BE2C (cell line): Measurements from ENCODE around the gene ARHGEF5. TPM values are rescaled to one million over a fixed set of nuclear protein-coding genes. Genes with fewer than 3 reads are reported as not detected.
"Not testable (repeated sequence)": the region's sequence is repeated elsewhere in the genome, so short reads cannot be mapped to it uniquely, and the experiment has no call there.

ENCODE experiments used
- DNase-seq: peaks from one replicate; pipeline ENCODE4 v3.0.0-alpha.2; 2020
- H3K27me3 ChIP-seq: fragments of 250-450 bp; sonication (Bioruptor Pico); 2 replicates; pipeline ENCODE4 v1.5.1; 2020; ENCODE audit warnings: mild to moderate bottlenecking
- H3K36me3 ChIP-seq: fragments of 250-450 bp; sonication (Bioruptor Pico); 2 replicates; pipeline ENCODE4 v1.5.1; 2020; ENCODE audit warnings: mild to moderate bottlenecking
- H3K4me1 ChIP-seq: fragments of 250-450 bp; sonication (Bioruptor Pico); 2 replicates; pipeline ENCODE4 v1.5.1; 2020
- H3K4me3 ChIP-seq: 2 replicates; pipeline ENCODE4 v1.5.1; 2011; ENCODE audit warnings: low read depth, low read length
- H3K9me3 ChIP-seq: fragments of 250-450 bp; sonication (Bioruptor Pico); 2 replicates; pipeline ENCODE4 v1.5.1; 2020
- polyA plus RNA-seq: library from polyadenylated mRNA; unstranded; fragments of >200 nt; gene quantifications from one replicate; pipeline ENCODE4 v1.2.1, GENCODE V29; 2012; ENCODE audit warnings: low read depth, missing spikeins; ENCODE audit not compliant: insufficient read length, insufficient read depth

The ARHGEF5 gene
- 0.34 TPM for polyA plus RNA-seq

DNA sequence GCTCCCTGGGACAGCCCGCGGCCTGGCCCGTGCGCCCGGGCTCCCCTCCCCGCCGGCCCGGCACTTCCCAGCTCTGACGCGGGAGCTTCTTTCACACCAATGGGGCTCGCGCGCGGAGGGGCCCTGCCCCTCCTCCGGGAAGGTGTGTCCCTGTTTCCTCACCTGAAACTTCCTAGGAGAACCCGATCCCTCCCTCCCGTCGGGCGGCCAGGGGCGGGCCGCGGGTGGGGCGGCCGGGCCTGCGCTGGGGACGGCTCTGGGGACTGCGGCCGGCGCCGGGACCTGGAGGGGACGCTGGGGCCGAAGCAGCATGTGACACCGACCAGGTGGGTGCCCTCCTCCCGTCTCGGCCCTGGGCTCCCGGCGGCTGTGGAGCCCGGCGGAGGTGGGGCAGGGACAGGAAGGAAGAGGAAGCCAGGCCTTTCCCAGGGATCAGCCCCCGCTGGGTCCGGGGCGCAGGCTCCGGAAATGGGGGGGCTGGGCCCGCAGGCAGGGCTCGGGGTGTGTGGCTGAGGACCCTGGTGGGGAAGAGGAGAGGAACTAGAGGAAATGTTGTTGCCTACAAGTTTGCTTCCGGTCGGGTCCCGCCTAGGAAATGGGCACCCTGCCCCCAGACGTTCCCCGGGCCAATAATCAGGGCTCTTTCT is at the start of gene ARHGEF5:
Gene ARHGEF5, plus strand, starts transcription at position 227 of the 647 bp plus-strand sequence. CDS start 7,268 bp downstream, outside the sequence.
- DNase-seq, H3K27me3 ChIP-seq, H3K4me3 ChIP-seq, H3K36me3 ChIP-seq, H3K4me1 ChIP-seq, H3K9me3 ChIP-seq: not testable (repeated sequence)

DNA sequence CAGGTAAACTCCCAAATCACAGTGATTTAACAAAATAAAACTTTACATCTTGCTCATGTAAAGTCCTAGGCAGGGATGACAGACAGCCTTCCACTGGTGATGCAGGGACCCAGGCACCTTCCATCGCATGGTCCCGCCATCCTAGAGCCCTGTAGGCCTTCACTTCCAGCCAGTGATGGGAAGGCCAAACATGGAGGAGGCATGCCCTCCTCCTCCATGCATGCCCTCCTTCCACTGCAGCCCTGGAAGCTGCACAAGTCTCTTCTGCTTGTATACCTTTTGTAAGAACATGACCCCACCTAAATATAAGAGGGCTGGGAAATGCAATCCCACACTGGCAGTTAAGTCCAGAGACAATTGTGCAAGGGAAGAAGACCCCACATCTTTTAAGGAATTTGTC is 45.5 kb upstream of the ARHGEF5 start:
- not testable (repeated sequence) for H3K36me3 ChIP-seq, DNase-seq, H3K27me3 ChIP-seq, H3K9me3 ChIP-seq, H3K4me1 ChIP-seq, H3K4me3 ChIP-seq

DNA sequence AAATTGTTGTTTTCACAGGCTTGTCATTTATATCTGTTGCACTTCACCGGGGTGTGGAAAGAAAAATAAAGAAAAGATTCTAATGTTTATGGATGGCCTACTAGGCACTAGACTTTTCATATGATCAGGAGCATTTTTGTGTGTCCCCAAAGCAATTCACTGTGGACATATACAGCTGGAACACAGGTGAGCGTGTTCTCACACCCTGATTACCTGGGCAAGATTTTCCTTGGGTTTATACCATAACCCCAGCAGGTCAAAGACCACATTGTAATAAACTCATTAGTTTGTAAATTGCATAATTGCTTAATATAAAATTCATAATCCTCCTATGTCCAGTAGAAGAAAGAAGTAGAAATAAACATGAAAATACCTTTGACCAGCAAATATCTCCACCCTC is 44.0 kb upstream of the ARHGEF5 start:
- not testable (repeated sequence) for DNase-seq, H3K27me3 ChIP-seq, H3K4me1 ChIP-seq, H3K4me3 ChIP-seq, H3K36me3 ChIP-seq, H3K9me3 ChIP-seq

DNA sequence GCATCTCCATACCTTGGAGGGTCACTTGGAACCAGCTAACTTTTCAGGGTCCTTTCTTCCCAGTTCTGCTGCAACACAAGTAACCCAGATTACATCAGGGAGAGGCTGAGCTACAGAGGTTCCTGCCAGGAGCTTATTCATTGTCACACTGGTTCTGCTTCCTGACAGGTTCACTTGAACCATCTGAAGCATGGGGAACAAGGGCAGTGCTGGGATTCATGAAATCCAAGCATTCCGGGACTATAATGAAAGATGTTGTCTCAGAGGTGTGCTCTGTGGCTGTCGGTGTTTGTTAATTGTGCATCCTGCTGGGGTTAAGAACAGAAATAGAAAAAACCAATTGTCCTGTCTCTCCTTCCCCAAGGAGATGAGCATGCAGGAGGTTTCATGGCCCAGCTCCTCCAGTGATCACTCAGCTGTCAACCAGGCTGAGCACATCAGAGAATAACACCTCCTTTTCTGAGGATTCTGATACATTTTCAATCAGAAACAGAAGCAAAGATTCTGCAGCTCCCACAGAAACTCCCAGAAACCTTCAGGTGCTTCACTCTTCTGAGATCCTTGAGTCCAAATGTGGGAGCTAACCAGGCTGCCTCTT is 43.2 kb upstream of the ARHGEF5 start, which contains the start of gene OR2A1:
Gene OR2A1, plus strand, starts transcription at position 548 of the 598 bp plus-strand sequence. CDS start 5,706 bp downstream, outside the sequence.
- DNase-seq, H3K36me3 ChIP-seq, H3K4me1 ChIP-seq, H3K27me3 ChIP-seq, H3K9me3 ChIP-seq, H3K4me3 ChIP-seq: not testable (repeated sequence)

DNA sequence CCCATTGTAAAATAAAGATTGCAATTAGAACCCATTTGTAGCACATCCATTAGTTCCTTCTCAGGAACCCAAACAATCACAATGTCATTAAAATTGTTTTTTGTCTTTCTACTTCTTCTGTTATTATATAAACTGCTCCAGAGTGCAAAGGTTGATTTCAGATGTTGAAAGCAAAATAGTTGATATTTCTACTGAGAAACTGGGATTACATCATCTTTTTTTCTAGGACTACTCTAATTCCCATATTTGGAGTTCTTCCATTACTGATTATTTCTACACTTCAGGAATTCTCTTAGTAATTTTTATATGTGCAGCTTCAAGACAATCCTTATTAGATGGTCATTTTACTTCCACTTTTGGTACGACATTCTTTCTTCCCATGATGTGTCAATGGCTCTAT is 37.7 kb upstream of the ARHGEF5 start:
- H3K4me1 ChIP-seq, result not testable (repeated sequence)

DNA sequence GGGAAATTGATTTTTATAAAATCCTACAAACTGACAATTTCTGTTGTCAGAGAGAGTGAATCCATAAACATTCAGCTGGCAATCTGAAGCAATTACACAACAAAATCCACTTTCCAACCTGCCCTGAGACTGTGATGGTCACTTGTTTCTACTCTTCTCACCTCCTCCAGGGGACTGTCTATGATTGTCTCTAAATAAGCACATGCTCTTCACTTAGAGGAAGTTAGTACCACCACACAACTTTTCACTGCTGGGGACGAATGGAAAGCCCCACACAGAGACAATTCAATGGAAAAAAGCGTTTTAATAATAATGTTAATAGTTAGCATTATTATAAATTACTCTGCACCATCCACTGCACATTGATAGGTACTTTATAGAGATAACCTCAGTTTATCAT is 35.7 kb upstream of the ARHGEF5 start:
- not testable (repeated sequence) for H3K9me3 ChIP-seq, H3K27me3 ChIP-seq, H3K36me3 ChIP-seq, H3K4me3 ChIP-seq, DNase-seq, H3K4me1 ChIP-seq

More for the DNA sequence above, 37.7 kb upstream of the ARHGEF5 start:
- not testable (repeated sequence) for DNase-seq, H3K27me3 ChIP-seq, H3K36me3 ChIP-seq, H3K9me3 ChIP-seq, H3K4me3 ChIP-seq

DNA sequence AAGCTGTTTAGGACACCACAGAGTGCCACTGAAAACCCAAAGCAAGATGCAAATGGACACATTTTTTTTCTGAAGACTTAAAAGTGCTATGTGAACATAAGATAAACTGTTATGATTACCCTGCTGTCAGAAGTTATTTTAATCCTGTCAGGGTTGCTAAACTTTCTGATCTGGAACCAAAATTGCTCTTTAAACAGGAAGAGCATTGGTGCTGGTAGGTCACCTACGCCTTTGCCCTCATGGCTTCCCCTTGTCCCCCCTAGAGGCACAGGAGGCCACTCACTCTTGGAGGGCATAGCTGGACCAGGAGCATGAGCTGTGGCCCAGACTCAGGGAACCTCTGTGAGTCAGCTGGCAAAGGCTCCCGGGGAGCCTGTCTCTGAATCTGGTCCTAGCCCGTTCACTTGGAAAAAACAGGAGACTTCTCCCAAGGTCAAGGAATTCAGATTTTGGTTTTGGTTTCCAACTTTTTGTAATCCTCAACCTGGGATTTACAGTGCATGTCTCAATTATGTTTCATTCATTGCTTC is 33.5 kb upstream of the ARHGEF5 start:
- not testable (repeated sequence) for H3K36me3 ChIP-seq, H3K4me1 ChIP-seq, H3K9me3 ChIP-seq, DNase-seq, H3K4me3 ChIP-seq, H3K27me3 ChIP-seq

DNA sequence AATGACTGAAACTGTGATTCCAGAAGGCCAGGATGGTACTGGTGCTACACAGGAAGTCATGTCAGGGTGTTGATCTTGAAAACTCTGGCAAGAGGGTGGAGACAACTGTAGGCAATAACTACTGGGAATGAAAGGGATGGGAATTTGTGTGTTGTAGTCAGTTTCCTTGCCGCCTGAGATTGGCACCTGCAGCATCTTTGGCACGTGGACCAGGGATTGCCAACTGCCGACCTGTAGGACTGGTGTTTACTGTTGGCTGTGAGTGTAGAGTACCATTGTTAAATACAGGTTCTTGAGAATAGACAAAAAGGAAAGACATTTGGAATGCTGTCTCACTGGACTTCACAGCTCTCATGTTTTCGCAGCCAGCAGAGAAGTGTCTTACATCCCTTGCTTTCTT is 31.8 kb upstream of the ARHGEF5 start:
- H3K9me3 ChIP-seq, H3K27me3 ChIP-seq, H3K4me3 ChIP-seq, DNase-seq, H3K4me1 ChIP-seq, H3K36me3 ChIP-seq: not testable (repeated sequence)

DNA sequence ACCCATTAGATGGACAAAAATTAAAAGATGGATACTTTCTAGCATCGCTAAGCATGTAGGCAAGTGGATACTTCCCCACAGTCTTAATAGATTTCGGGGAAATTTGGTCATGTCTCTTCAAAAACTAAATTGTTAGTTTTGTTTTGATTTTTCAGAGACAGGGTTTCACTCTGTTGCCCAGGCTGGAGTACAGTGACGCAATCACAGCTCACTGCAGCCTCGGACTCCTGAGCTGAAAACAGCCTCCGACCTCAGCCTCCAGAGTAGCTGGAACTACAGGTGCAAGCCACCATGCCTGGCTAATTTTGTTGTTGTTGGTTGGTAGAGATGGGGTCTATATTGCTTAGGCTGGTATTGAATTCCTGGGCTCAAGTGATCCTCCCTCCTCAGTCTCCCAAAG is 29.3 kb upstream of the ARHGEF5 start:
- H3K9me3 ChIP-seq, H3K4me1 ChIP-seq, H3K27me3 ChIP-seq, DNase-seq, H3K4me3 ChIP-seq, H3K36me3 ChIP-seq: not testable (repeated sequence)

DNA sequence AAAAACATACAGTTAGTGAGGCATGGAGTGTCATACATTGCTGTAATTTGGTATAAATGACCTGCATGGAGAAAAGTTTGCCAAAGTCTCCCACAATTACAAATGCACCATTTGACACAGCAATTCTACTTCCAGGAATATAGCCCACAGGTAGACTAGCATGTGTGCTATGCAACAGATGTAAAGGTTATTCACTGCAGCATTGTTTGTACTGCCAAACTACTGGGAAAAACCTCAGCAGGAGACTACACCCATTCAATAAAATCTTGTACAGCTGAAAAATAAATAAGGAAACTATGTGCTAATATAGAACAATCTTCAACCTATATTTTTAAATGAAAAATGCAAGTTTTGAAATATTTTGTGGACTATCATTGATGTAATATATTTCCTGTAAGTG is 25.2 kb upstream of the ARHGEF5 start:
- not testable (repeated sequence) for DNase-seq, H3K27me3 ChIP-seq, H3K9me3 ChIP-seq, H3K4me1 ChIP-seq, H3K4me3 ChIP-seq, H3K36me3 ChIP-seq

DNA sequence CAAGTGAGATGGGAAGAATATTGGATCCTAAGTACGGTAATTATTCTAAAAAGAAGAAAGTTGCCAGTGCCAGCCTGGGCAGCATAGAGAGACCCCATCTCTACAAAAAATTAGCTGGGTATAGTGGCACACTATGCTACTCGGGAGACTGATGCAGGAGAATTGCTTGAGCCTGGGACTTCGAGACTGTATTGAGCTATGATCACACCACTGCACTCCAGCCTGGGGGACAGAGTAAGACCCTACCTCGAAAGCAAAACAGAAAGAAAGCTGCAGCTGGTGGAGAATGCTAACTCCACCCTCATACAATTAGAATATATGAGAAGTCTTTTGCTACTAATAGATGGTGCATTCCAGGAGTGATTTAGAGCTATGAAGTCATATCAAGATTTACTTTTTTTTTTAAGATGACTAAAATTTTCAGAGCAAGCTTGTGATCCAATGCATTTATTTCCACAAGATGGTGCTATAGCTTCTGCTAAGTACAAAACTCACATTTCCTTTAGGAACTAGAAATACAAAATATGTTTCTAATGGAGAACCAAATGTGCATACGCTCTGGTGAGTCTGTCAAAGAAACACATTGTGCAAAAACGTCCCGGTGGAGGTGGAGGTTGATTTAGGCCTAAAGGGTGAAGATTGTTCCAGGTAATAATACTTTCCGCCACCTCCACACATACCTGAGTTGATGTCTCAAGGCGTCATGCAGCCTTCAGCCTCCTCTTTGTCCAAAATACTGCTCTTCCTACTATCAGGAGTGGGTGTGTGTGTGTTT is 23.8 kb upstream of the ARHGEF5 start:
- not testable (repeated sequence) for H3K4me1 ChIP-seq, H3K4me3 ChIP-seq, DNase-seq, H3K36me3 ChIP-seq, H3K27me3 ChIP-seq, H3K9me3 ChIP-seq

DNA sequence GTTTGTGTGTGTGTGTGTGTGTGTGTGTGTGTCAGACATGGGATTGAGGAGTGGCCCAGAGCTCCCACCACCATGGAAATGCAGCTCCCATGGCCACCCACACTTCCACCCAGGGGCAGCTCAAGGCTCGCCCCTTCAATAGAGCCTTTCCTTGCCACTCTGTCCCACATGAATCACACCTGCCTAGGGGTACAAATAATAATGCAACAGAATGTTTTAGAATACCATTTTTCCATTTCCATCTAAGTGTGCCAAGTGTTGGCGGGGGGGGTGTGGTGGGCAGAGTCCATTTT is 23.3 kb upstream of the ARHGEF5 start:
- not testable (repeated sequence) for H3K4me1 ChIP-seq, H3K27me3 ChIP-seq, DNase-seq, H3K4me3 ChIP-seq, H3K9me3 ChIP-seq, H3K36me3 ChIP-seq

DNA sequence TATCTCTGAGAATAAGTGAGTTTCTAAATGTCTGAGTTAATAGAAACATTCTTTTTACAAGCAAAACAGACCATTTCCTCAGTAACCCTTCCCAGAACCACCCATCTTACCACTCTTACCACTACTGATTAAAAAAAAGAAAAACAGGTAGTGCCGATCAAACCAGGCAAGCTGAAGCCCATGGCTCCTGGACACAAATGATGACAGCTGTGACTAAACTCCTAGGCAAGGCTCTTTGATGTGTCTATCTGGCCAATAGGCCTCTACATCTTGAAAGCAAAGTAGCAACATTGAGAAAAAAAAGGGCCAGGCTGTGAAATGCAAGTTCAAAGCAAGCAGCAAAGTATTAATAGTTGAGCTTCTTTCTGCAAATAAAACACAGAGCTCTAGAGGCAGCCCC is 6.6 kb upstream of the ARHGEF5 start:
- not testable (repeated sequence) for DNase-seq, H3K9me3 ChIP-seq, H3K36me3 ChIP-seq, H3K4me1 ChIP-seq, H3K4me3 ChIP-seq, H3K27me3 ChIP-seq

DNA sequence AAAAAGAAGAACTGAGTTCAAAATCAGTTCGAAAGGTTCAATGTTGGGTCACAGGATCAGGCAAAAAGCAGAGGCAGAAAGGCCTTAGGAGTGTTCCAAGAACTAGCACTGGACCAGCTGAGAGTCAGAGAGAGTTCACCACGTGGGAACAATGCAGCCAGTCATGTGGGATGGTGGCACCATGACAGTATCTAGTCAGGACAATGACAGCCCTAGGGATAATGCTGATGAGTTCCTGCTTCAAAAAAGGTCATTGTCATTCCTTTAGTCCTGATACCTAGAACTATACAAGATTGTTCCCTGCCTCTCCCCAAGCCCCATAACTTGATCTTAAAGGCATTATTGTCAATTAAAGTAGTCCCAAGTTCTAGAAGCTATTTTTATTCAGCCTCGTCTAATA is 3.5 kb upstream of the ARHGEF5 start:
- not testable (repeated sequence) for H3K9me3 ChIP-seq, H3K4me1 ChIP-seq, H3K36me3 ChIP-seq, DNase-seq, H3K27me3 ChIP-seq, H3K4me3 ChIP-seq

DNA sequence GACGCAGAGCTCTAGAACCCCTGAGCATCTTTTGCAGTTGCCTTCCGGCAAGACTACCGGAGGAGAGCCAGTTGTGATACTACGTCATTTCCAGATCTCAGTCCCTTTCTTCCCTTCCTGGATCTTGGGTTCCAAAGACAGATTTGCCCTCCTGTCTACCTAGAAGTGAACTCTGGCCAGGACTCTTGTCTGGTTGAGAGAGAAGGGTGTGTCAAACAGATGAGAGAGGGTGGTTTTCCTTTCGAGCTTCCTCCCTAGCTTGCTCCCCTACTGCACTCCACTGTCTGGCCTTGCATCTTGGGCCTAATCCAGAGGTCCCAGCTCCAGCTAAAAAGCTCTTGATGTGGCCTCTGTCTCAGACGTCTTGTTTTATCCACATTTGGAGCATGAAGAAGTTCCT is 983 bp downstream of the ARHGEF5 start:
- not testable (repeated sequence) for H3K9me3 ChIP-seq, H3K27me3 ChIP-seq, H3K4me1 ChIP-seq, H3K4me3 ChIP-seq, H3K36me3 ChIP-seq, DNase-seq

DNA sequence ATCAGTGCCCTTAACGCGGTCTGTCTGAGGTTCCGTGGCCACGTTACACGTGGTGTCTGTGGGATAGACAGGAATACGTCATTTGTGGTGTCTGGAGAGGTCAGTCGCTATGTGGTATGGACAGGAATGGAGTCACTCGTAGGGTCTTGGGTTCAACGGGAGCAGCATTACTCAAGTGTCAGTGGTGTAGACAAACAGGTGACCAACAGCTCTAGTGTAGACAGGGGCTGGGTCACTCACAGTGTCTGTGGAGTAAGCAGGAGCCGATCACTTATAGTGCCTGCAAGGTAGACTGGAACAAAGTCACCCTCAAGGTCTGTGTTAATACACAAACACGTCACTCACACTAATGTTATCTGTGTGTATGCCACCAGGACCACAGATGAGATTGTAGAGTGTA is 1.7 kb downstream of the ARHGEF5 start:
- H3K36me3 ChIP-seq, DNase-seq, H3K4me3 ChIP-seq, H3K4me1 ChIP-seq, H3K27me3 ChIP-seq, H3K9me3 ChIP-seq: not testable (repeated sequence)
